Astrocyte of the spinal cord (primary cell): ENCODE data around the gene NBEAL2.

Experiments
- DNase-seq: peaks from one replicate; pipeline ENCODE4 v3.0.0; 2011; ENCODE audit warnings: low read depth, low spot score
- H3K4me3 ChIP-seq: 2 replicates; pipeline ENCODE4 v1.5.1; 2011; ENCODE audit warnings: low read depth, mild to moderate bottlenecking, low read length, moderate library complexity
- CTCF ChIP-seq: IDR thresholded peaks from 2 replicates; pipeline ENCODE4 v1.5.1; 2012; ENCODE audit warnings: low read depth, mild to moderate bottlenecking, low read length, inconsistent platforms
- in situ Hi-C: cut with HindIII; loops from 2 replicates; pipeline ENCODE4 v1.10.0; 2017; ENCODE audit warnings: low sequenced_read_pairs

Gene NBEAL2

DNA sequence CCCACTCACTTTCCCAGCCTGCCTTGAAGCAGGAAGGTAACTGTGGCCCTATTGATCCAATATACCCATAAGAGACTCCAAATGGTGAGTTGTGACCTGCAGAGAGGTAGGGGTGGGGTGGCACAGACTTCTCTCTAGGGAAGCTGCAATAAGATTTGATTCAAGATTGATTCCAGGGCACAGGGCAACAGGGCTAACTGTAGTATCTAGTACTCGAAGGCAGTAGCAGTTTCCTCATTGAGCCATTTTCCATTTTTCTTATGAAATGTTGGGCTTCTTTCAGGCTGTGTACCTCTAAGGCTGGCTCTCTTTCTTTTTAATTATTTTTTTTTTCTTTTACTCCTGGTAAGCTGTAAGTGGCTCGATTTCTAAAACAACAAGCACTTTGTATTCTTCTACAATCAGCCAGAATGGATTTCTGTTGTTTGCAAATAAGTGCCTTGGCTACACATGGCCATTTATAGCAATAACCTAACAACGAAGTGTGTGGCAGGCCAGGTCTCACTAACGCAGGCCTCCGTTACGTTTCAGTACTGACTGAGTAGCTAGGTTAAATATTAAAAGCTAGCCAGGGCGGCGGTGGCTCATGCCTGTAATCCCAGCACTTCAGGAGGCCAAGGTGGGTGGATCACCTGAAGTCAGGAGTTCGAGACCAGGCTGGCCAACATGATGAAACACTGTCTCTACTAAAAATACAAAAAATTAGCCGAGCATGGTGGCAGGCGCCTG is 22.2 kb upstream of the NBEAL2 start:
- DNase-seq, result no peak
- no peak overlapping the region for H3K4me3 ChIP-seq
- in situ Hi-C loops, result no loop called here
- no peak for TF ChIP-seq CTCF

- H3K4me3 ChIP-seq, result no peak overlapping the region
- in situ Hi-C loops, result no loop called here
- DNase-seq, result no peak
- no peak for TF ChIP-seq CTCF
These were observed 20.9 kb upstream of the NBEAL2 start for GRCh38 chr3:46958467-46959160.

GRCh38 chr3:46959161-46959511 is 20.3 kb upstream of the NBEAL2 start:
- in situ Hi-C loops, result no loop called here
- DNase-seq, result no peak
- H3K4me3 ChIP-seq, result no peak overlapping the region
- TF ChIP-seq CTCF, result no peak

DNA sequence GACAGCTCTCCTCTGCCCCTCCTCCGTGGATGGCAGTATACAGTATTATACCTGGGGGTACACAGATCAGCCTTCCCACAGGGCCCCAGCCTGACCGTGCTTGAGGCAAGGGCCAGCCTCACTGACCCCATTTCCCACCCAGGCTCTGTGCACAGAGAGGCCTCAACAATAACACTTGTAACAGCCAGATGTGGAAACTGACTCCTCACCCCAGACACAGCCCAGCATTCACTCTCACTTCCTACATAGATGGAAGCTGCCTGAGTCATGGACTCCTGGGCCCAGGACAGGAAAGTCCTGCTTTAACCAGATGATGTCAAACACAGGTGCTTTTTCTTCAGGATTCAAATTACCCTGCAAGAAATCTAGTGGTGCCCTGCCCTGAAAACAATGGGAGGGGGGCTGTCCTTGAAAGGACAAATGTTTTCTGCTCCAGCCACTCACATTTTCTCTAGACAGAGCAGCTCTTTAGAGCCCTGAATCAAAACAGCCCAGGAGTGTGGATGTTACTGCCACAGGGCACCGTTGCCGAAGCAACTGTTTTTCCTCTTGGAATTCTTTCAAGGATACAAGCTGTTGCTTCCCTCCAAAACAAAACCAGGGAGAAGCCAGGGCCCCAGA is 19.3 kb upstream of the NBEAL2 start:
- in situ Hi-C loops, result no loop called here
- peak; percentile 70 for DNase-seq
- no peak overlapping the region for H3K4me3 ChIP-seq
- TF ChIP-seq CTCF, result no peak

- no peak for TF ChIP-seq CTCF
These were observed 18.6 kb upstream of the NBEAL2 start for GRCh38 chr3:46960835-46961234.

GRCh38 chr3:46962427-46962826 is 17.0 kb upstream of the NBEAL2 start:
- TF ChIP-seq CTCF, result no peak
- no peak overlapping the region for H3K4me3 ChIP-seq
- in situ Hi-C loops, result no loop called here
- no peak for DNase-seq

More at GRCh38 chr3:46960835-46961234, 18.6 kb upstream of the NBEAL2 start:
- in situ Hi-C loops, result no loop called here
- H3K4me3 ChIP-seq, result no peak overlapping the region
- no peak for DNase-seq
